Thyroid gland (tissue), 4 donors: ENCODE results near the gene OR4D6. TPM values are rescaled to one million over a fixed set of nuclear protein-coding genes. Genes with fewer than 3 reads are reported as not detected.
"Not testable (repeated sequence)": the region's sequence is repeated elsewhere in the genome, so short reads cannot be mapped to it uniquely, and the experiment has no call there.

Experiments
- DNase-seq, 2 donors: peaks; one replicate each; pipeline ENCODE4 v3.0.0-alpha.2; 2019
- H3K27ac ChIP-seq, 3 donors: fragments of 200-600 bp; sonication (generic); 1 replicate in 2 of 3; 2 replicates in 1 of 3; pipeline ENCODE4 v1.5.1; 2016 to 2019; ENCODE audit warnings: mild to moderate bottlenecking in 1 of 3, moderate library complexity in 1 of 3
- H3K27me3 ChIP-seq: fragments of 200-600 bp; sonication (generic); one replicate; pipeline ENCODE4 v1.5.1; 2019
- H3K36me3 ChIP-seq, 2 donors: fragments of 200-600 bp; sonication (generic); one replicate each; pipeline ENCODE4 v1.5.1; 2016 to 2019
- H3K4me1 ChIP-seq, 2 donors: fragments of 200-600 bp; sonication (generic); one replicate each; pipeline ENCODE4 v1.5.1; 2017 to 2019
- H3K4me3 ChIP-seq, 3 donors: fragments of 200-600 bp; sonication (generic); replicated peaks in 1 of 3; 1 replicate in 2 of 3; 2 replicates in 1 of 3; pipeline ENCODE4 v1.5.1; 2016; ENCODE audit warnings: mild to moderate bottlenecking in 1 of 3
- H3K9me3 ChIP-seq: fragments of 200-600 bp; sonication (generic); one replicate; pipeline ENCODE4 v1.5.1; 2017
- POLR2A ChIP-seq, 2 donors: fragments of 450-650 bp; IDR thresholded peaks; one replicate each; pipeline ENCODE4 v1.6.1; 2017; ENCODE audit warnings: antibody characterized with exemption in 2 of 2, mild to moderate bottlenecking in 2 of 2, moderate library complexity in 1 of 2
- WGBS, 2 donors: methylation state at CpG; one replicate each; pipeline ENCODE4 v1.1.5; 2017; 5-methylcytosine and 5-hydroxymethylcytosine counted together
- intact Hi-C: fragments of 100-400 bp; cut with DNase I; formaldehyde crosslinking; loops from one replicate; pipeline ENCODE4 v1.15.1; 2023
- total RNA-seq, 4 donors: library from RNA; depleted of rRNA; stranded (reverse); fragments of >200 nt; gene quantifications; one replicate each; pipeline ENCODE4 v1.2.3, GENCODE V29; 2016
- TF ChIP-seq, protein P1 (sequence below), 6 experiments: fragments of 200-600 bp in 3 of 6; fragments of 450-650 bp in 3 of 6; sonication (generic) in 3 of 6; IDR thresholded peaks; one replicate each; pipeline ENCODE4 v1.5.1; 2016 to 2019; ENCODE audit warnings: antibody characterized with exemption in 6 of 6, mild to moderate bottlenecking in 2 of 6, inconsistent platforms in 1 of 6, moderate library complexity in 1 of 6

The OR4D6 gene
- total RNA-seq, 4 donors from 2014 or later: not detected

DNA sequence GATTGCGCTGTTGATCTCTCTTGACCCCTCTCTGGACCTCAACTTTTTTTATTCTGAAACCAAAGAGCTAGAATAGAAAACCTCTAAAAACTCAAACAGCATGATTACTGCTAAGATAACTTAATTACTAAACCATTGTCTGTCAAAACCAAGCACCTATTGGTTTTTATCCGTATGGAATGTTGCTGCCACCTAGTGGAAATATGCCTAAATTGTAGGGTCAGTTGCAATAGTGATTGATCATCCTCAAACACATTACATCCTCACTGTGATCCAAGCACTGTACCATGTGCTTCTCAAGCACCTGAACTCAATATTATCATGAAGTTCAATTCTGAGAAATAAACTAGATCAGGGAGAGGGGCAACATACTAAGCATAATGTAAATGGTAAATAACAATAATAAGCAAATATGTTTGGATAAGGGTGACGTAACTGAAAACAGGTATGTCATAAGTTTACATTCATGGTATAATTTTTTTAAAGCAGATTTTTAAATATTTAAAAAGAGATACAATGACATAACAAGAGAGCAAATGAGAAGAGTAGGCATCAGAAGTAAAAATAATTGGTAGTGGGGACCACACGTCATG lies 26.7 kb upstream of the OR4D6 start:
- no peaks in the 10 kb centered on the region for H3K9me3 ChIP-seq
- no peaks in the 10 kb centered on the region for H3K4me1 ChIP-seq
- TF ChIP-seq, protein P1, sequence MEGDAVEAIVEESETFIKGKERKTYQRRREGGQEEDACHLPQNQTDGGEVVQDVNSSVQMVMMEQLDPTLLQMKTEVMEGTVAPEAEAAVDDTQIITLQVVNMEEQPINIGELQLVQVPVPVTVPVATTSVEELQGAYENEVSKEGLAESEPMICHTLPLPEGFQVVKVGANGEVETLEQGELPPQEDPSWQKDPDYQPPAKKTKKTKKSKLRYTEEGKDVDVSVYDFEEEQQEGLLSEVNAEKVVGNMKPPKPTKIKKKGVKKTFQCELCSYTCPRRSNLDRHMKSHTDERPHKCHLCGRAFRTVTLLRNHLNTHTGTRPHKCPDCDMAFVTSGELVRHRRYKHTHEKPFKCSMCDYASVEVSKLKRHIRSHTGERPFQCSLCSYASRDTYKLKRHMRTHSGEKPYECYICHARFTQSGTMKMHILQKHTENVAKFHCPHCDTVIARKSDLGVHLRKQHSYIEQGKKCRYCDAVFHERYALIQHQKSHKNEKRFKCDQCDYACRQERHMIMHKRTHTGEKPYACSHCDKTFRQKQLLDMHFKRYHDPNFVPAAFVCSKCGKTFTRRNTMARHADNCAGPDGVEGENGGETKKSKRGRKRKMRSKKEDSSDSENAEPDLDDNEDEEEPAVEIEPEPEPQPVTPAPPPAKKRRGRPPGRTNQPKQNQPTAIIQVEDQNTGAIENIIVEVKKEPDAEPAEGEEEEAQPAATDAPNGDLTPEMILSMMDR (IDR thresholded peaks at IDR 0.05): peak in 5 of 6 experiments; percentile 16 to 57 (median 50)
- no peak for TF ChIP-seq POLR2A (IDR thresholded peaks at IDR 0.05)
- no peak for DNase-seq
- H3K27me3 ChIP-seq: no peaks in the 10 kb centered on the region
- H3K27ac ChIP-seq: no peak overlapping the region
- no peak overlapping the region for H3K4me3 ChIP-seq
- no peaks in the 10 kb centered on the region for H3K36me3 ChIP-seq
- 61 to 63% methylated on average over 4 of the region's 4 CpGs for WGBS, 2 donors
- intact Hi-C loops: loop anchor here (5.0 kb wide), 1 partner anchor 258 kb away; the partner anchor contains the start of gene DTX4

DNA sequence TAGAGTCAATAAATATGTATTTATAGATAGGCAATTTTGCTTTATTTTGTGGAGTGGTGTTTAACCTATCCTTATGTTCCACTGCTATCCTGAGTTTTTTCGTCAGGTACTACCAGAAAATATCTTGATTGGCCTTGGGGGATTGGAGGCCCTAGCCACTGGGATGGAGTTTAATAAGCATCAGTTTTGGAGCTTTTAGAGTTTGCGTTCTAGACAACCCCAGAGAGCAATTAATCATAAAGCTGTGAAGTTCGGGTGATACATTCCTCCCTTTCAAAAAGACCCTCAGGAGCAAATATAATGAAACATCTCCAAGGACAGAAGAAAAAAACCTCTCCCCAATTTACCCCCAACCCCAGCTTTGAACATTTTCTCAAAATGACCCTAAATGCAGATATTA lies 20.6 kb upstream of the OR4D6 start, which contains the start of gene OR5A1:
Gene OR5A1 (plus strand): TSS at position 301 of the 400 bp plus-strand sequence. CDS start 6,700 bp downstream, outside the sequence.
- H3K4me1 ChIP-seq: no peaks in the 10 kb centered on the region
- 64 to 75% methylated on average over 3 of the region's 3 CpGs for WGBS, 2 donors
- TF ChIP-seq, protein P1 (IDR thresholded peaks at IDR 0.05): no peak
- TF ChIP-seq POLR2A (IDR thresholded peaks at IDR 0.05): no peak
- no peaks in the 10 kb centered on the region for H3K9me3 ChIP-seq
- no peaks in the 10 kb centered on the region for H3K36me3 ChIP-seq
- no peak within 1 kb of the TSS for H3K4me3 ChIP-seq
- DNase-seq: no peak
- no peaks in the 10 kb centered on the region for H3K27me3 ChIP-seq
- intact Hi-C loops: no loop called here
- no peak within 1 kb of the TSS for H3K27ac ChIP-seq

DNA sequence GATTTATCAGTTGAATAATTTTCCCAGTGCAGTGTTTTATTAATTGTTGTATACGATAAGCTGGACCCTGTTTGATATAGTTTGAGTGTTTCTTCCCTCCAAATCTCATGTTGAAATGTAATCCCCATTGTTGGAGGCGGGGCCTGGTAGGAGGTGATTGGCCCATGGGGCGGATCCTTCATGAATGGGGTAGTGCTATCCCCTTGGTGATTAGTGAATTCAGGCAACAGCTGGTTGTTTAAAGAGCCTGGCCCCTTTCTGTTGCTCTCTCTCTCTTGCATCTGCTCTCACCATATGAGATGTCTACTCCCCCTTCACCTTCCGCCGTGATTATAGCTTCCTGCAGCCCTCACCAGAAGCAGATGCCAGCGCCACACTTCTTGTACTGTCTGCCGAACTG lies 19.0 kb upstream of the OR4D6 start:
- Histone ChIP-seq H3K27ac (no peak overlapping the region), H3K4me1 (no peaks in the 10 kb centered on the region), H3K4me3 (no peak overlapping the region), H3K9me3 (no peaks in the 10 kb centered on the region), H3K27me3 (no peaks in the 10 kb centered on the region), H3K36me3 (no peaks in the 10 kb centered on the region)
- intact Hi-C loops: no loop called here
- 84 to 86% methylated on average over 7 of the region's 7 CpGs for WGBS, 2 donors
- no peak for DNase-seq
- TF ChIP-seq, protein P1 (IDR thresholded peaks at IDR 0.05): no peak
- no peak for TF ChIP-seq POLR2A (IDR thresholded peaks at IDR 0.05)

DNA sequence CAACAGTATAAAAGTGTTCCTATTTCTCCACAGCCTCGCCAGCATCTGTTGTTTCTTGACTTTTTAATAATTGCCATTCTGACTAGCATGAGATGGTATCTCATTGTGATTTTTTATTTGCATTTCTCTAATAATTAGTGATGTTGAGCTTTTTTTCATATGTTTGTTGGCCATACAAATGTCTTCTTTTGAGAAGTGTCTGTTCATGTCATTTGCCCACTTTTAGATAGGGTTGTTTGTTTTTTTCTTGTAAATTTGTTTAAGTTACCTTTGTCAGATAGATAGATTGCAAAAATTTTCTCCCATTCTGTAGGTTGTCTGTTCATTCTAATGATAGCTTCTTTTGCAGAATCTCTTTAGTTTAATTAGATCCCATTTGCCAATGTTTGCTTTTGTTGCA lies 11.1 kb upstream of the OR4D6 start:
- intact Hi-C loops, H3K36me3 ChIP-seq, H3K4me3 ChIP-seq, H3K9me3 ChIP-seq, H3K4me1 ChIP-seq, H3K27ac ChIP-seq, H3K27me3 ChIP-seq, DNase-seq: not testable (repeated sequence)
- WGBS, 2 donors: 75 to 76% methylated on average over 1 of the region's 1 CpG

DNA sequence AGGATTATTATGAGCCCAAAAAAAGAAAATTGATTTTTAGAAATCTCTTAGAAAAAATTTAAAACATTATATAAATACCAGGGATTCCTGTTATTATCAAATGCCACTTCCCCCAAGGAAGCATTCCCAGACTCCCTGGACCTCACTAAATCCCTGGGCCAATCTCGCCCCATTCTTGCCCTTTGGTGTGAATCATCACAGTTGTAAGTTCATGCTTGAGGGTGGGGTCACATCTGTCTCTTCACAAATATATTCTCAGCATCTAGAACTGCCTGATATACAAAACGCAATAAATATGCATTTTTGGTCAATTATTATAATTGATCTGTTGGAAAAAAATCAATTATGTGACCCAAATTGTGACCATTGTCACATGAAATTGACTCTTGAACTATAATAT lies 8.3 kb upstream of the OR4D6 start:
- Histone ChIP-seq H3K27me3 (no peaks in the 10 kb centered on the region), H3K4me1 (no peaks in the 10 kb centered on the region), H3K27ac (no peak overlapping the region), H3K4me3 (no peak overlapping the region), H3K36me3 (no peaks in the 10 kb centered on the region), H3K9me3 (no peaks in the 10 kb centered on the region)
- WGBS, 2 donors: 69 to 80% methylated on average over 2 of the region's 2 CpGs
- DNase-seq: no peak
- intact Hi-C loops: no loop called here
- TF ChIP-seq, protein P1 (IDR thresholded peaks at IDR 0.05): no peak
- TF ChIP-seq POLR2A (IDR thresholded peaks at IDR 0.05): no peak
